Ammon's horn (tissue), 1 donor: ENCODE data around the gene GTF2H3.
"Not testable (repeated sequence)": the region's sequence is repeated elsewhere in the genome, so short reads cannot be mapped to it uniquely, and the experiment has no call there.

Experiments
- DNase-seq: peaks from one replicate; pipeline ENCODE4 v3.0.0-alpha.2; 2016; ENCODE audit warnings: low spot score

The GTF2H3 gene

GRCh38 chr12:123633379-123634141 is at the start of gene GTF2H3, which contains the start of gene EIF2B1:
Gene GTF2H3, plus strand, starts transcription at chr12:123633829. Its CDS starts 31 bp downstream, at chr12:123633860.
Gene EIF2B1, minus strand, starts transcription at chr12:123633686. Its CDS starts 129 bp downstream, at chr12:123633557.
- DNase-seq, result peak; percentile 97

DNA sequence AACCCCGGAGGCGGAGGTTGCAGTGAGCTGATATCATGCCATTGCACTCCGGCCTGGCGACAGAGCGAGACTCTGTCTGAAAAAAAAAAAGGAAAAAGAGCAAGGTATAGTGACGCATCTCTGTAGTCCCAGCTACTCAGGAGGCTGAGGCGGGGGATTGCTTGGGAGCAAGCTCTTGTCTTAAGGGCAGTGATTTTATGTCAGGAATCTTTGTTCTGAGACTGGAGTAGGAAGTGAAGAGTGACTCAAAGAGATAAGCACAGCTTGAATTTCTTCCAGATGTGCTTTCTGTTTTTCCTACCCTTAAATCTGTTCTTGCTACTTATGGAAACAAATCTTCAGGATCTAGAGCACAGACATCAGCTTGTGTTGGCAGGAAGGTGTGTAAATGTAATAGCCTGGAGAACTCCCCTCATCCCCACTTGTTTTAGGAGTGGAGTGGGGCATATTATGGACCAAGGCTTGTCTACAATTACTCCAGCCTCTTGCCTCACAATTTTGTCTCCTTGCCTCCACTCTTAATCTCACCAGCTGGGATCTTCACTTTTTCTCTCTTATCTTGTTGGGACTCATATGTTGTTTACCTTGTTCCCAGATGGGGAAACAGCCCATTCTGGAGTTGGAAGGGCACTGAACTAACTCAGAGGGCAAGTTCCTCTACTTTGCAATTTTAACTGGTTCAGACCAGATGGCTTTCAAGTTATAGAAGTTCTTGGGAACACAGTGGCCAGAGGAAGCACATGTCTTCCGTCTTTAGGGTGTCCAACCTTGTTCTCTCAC is 41.7 kb upstream of the GTF2H3 start:
- no peak for DNase-seq

GRCh38 chr12:123595729-123596128 is 37.9 kb upstream of the GTF2H3 start:
- no peak for DNase-seq

- DNase-seq, result no peak
Observed at GRCh38 chr12:123597100-123597499, 36.5 kb upstream of the GTF2H3 start.

DNA sequence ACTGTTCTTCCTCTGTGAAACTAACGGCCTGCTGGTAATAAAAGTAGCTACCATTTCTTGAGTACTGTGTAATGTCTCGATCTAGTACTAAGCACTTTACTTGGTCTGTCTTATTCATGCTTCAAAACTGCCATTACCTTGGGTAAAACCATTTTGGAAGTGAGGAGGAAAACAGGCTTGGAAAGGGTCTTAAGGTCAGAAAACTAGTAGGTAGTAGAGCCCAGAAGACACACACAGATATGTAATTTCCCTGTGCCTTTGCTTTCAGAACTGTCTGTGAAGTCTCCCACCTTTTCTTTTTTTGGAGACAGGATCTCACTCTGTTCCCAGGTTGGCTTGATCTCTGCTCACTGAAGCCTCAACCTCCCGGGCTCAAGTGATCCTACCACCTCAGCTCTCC is 35.1 kb upstream of the GTF2H3 start:
- no peak for DNase-seq

DNA sequence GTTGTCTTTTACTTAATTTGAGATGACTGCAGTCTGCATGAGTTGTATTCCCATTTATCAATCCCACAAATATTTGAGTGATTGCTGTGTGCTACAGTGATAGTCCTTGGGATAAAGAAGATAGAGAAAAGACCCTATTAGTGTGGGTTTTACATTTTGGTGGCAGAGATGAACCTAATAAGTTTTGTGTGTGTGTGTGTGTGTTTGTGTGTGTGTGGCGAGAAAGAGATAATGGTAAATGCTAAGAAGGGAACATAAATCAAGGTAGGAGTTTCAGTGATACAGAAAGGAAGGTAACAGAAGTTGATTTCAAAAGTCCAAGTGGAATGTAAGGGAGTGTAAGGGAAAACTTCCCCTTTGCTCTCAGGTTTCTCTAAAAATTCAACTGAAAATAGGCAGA is 34.3 kb upstream of the GTF2H3 start:
- DNase-seq, result no peak

- no peak for DNase-seq
Observed at GRCh38 chr12:123599721-123600120, 33.9 kb upstream of the GTF2H3 start.

DNA sequence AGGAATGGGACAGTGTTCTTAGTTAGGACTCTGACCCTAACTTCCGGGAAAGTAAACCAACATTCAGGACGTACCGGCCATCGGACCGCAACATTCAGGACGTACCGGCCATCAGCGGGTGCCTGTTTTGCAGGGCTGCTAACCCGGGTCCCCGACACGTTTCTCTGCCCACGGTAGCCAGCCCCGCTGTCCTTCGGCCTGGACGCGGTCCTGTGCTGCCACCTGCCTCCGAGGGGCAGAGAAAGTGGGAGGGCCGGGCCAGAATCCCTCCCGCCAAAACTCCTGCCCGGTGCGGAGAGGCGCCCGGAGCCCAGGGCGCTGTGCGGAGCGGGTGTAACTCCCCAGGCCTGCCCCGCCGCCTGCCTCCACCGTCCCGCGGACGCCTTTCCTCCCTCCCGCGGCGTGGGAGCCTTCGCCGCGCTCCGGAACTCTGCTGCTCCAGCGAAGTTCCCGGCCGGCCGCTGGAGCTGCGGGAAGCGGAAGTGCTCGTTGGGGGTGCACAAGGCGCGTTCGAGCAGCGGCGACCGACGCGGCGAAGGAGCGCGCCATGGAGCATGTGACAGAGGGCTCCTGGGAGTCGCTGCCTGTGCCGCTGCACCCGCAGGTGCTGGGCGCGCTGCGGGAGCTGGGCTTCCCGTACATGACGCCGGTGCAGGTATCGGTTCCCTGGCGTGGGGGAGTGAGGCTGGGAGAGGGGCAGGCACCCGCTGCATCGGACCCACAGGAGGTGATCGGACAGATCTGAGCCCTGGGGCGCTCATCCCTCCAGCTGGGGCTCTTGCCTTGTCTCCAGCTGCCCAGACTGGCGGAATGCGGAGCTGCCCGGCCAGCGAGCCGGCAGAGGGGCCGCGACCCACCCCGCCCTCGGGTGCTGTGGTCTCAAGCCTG is 31.8 kb upstream of the GTF2H3 start, which contains the start of gene DDX55:
TSS of gene DDX55 (plus strand) at position 498 of the 888 bp plus-strand sequence. CDS start at position 548, 50 bp downstream.
- peak; percentile 88 for DNase-seq

DNA sequence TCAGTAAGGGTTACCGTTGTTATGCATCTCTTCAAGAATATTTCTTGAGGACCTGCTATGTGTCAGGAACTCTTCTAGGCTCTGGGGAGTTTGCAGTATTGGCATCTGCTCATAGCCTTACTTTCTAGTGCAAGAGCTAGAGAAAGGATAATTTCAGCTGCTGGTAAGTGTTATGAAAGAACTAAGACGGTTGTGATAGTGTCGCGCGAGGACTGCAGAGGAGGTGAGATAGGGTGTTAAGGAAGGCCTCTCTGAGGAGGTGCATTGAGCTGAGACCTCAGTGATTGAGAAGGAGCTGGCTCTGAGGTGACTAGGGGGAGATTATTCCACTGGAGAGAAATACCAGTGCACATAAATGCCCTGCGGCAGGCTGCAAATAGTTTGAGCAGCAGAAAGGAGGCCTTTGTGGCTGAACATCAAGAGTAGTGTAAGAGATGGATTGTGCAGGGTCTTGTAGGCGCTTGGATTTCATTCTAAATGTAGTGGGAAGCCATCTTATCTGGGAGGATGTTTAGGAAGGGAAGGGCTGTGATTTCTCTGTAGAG is 30.9 kb upstream of the GTF2H3 start:
- DNase-seq, result no peak

DNA sequence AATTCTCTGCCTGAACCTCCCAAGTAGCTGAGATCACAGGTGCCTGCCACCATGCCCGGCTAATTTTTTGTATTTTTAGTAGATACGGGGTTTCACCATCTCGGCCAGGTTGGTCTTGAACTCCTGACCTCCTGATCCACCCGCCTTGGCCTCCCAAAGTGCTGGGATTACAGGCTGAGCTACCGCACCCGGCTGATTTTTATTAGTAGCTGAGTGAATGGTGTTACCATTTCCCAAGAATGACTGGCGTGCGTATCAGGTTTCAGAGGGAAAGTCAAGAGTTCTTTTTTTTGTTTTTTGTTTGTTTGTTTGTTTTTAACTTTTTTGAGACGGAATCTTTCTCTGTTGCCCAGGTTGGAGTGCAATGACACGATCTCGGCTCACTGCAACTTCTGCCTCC is 30.1 kb upstream of the GTF2H3 start:
- DNase-seq, result not testable (repeated sequence)

DNA sequence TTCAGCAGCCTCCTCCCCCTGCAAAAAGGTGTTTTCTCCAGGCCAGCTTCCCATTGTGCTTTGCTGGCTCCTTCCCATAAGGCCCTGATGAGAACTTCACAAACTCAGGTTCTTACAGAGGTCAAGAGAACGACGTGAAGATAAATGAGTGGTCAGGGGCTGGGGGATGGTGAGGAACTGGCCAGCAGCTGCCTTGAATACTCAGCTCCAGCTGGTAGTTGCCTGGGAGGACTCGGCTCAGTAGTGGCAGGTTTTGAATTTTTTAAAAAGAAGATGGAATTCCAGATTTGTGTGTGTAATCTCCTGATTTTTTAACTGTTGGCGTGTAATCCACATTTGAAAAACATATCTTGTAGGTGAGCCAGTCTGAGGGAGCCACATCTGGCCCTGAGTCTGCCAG is 25.9 kb upstream of the GTF2H3 start:
- DNase-seq, result no peak

- peak; percentile 24 for DNase-seq
Observed at GRCh38 chr12:123608182-123608581, 25.4 kb upstream of the GTF2H3 start.

GRCh38 chr12:123614110-123614509 is 19.5 kb upstream of the GTF2H3 start:
- DNase-seq, result no peak

- no peak for DNase-seq
Observed at GRCh38 chr12:123614531-123614930, 19.1 kb upstream of the GTF2H3 start.

- DNase-seq, result no peak
Observed at GRCh38 chr12:123617144-123617543, 16.5 kb upstream of the GTF2H3 start.

DNA sequence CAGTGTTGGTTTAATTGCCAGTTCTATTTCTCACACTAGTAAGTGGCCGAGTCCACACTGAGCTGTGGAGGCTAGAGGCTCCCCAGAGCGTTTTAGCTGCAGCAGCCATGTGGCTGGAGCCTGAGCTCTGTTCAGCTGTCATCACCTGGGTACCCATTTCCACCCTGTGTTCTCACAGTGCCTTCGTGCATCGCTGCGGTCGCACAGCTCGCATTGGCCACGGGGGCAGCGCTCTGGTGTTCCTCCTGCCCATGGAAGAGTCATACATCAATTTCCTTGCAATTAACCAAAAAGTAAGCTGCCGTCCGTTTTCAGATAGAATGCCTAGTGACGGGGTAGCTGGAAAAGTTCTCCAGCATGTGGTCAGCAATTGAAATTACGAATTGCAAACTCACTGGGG is 16.0 kb upstream of the GTF2H3 start:
- DNase-seq, result no peak

DNA sequence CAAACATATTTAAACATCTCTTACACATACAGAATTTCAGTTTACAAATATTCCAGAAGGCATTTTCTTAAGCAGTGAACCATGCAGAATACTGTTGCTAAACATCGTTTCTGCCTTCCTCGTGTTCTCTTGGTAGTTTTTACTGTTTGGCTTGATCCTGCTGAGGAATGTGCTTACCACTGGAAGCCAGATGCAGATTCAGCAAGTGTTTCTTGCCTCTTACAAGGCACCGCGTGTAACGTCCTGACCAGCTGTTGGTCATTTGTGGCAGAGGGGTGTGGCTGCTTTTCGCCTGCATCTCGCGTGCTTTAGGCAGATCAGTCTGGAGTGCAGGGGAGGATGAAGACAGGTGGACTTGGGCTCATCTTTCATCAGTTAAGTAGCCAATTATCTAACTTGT is 12.5 kb upstream of the GTF2H3 start:
- no peak for DNase-seq

DNA sequence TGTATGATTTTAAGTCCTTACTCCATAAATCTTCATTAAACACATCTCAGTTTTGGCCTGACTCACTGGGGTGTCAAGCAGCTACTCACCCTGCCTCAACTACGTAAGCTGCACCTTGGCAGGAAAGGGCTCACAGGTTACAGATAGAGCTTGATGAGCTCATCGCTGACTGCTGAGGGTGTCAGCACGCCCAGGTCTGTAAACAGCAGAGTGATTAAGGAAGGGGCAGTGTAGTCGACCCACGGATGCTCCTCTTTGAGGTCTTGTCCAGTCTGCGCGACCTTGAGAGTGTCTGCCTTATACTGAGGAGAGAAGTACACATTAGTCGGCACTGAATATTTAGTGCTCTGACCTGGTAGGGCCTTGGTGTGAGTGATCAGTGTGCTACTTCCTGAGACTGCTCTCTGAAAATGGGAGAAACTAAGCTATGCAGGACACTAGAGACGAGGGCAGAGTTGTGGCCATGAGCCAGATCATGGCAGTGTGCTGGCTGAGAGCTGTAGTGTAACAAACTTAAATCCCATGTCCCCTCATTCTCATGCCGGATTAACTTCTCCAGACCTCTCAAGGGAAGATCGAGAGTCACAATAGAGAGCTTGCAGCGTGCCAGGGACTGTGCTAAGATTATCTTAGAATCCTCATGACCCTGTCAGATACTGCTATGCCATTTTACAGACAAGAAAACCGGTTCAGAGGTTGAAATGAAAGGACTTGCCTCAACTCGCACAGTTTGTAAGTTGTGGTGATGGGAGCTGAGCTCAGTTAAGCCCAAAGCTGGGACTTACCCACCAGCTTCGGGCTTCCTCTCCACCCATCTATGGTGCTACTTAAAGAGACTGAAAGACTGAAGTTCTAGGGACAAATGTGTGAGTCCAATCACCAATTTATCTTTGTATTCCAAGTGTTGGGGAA is 11.8 kb upstream of the GTF2H3 start:
- no peak for DNase-seq

DNA sequence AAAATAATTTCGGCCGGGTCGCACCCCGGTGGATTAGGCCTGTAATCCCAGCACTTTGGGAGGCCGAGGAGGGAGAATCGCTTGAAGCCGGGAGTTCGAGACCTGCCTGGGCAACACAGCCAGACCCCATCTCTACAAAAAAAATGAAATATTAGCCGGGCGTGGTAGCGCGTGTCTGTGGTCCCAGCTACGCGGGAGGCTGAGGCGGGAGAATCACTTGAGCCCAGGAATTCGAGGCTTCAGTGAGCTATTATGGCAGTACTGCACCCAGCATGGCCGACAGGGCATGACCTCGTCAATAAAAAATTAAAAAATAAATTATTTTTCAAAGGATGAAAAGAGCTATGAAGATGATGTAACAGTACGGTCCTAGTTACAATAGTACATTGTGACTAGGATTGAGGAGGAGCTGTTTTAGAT is 523 bp downstream of the GTF2H3 start:
- DNase-seq, result no peak

- no peak for DNase-seq
Observed at GRCh38 chr12:123643911-123644310, 10.3 kb downstream of the GTF2H3 start.

GRCh38 chr12:123645380-123645779 is 11.8 kb downstream of the GTF2H3 start:
- DNase-seq, result no peak
